ENCODE data around the gene ESR1. TPM values are rescaled to one million over a fixed set of nuclear protein-coding genes. Genes with fewer than 3 reads are reported as not detected.
"Not testable (repeated sequence)": the region's sequence is repeated elsewhere in the genome, so short reads cannot be mapped to it uniquely, and the experiment has no call there.

Gene ESR1
- total RNA-seq, 3 donors from 2014 or later = 2.2 to 74.5 (median 67.5) TPM

DNA sequence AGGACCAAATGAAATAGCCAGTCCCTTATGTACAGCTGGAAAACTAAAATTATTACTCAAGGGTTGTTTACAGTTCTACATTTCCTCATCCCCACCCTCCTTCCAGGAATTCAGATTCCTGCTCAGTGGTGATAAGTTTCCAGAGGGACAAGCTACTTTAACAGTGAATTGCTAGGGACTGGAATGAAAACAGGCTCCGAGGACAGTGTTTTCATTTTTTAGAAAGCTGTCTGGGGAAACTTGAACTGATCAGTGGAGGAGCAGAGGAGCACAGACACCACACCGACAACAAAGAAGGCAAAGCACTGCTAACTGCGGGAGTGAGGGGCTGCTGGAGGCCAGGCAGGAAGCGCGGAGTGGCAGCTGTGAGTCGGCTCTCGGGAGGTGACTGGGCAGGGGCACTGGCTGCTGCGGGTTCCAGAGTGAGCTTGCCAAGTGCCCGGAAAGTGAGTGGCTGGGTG is 322.2 kb downstream of the ESR1 start:
- H3K9me3 ChIP-seq = no peaks in the 10 kb centered on the region
- peak overlapping the region; percentile 34 to 88 for H3K27ac ChIP-seq
- DNase-seq (ENCODE audit: low spot score in 2 of 2) = no peak
- TF ChIP-seq POLR2AphosphoS5 (IDR thresholded peaks at IDR 0.05) (no peak), POLR2A (IDR thresholded peaks at IDR 0.05) (no peak)
- TF ChIP-seq, protein P1, sequence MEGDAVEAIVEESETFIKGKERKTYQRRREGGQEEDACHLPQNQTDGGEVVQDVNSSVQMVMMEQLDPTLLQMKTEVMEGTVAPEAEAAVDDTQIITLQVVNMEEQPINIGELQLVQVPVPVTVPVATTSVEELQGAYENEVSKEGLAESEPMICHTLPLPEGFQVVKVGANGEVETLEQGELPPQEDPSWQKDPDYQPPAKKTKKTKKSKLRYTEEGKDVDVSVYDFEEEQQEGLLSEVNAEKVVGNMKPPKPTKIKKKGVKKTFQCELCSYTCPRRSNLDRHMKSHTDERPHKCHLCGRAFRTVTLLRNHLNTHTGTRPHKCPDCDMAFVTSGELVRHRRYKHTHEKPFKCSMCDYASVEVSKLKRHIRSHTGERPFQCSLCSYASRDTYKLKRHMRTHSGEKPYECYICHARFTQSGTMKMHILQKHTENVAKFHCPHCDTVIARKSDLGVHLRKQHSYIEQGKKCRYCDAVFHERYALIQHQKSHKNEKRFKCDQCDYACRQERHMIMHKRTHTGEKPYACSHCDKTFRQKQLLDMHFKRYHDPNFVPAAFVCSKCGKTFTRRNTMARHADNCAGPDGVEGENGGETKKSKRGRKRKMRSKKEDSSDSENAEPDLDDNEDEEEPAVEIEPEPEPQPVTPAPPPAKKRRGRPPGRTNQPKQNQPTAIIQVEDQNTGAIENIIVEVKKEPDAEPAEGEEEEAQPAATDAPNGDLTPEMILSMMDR (IDR thresholded peaks at IDR 0.05) = no peak
- intact Hi-C loops (cut with DNase I; ENCODE audit: low total_unique reads) = loop anchor here (10.0 kb wide), 1 partner anchor 365 kb away; no protein-coding TSS in a partner anchor
- no peaks in the 10 kb centered on the region for H3K27me3 ChIP-seq
- peak overlapping the region in 2 of 3 donors; percentile 33 to 55 for H3K4me3 ChIP-seq
- peaks cover 3% of the 10 kb centered on the region for H3K36me3 ChIP-seq
- H3K4me1 ChIP-seq = no peaks in the 10 kb centered on the region

DNA sequence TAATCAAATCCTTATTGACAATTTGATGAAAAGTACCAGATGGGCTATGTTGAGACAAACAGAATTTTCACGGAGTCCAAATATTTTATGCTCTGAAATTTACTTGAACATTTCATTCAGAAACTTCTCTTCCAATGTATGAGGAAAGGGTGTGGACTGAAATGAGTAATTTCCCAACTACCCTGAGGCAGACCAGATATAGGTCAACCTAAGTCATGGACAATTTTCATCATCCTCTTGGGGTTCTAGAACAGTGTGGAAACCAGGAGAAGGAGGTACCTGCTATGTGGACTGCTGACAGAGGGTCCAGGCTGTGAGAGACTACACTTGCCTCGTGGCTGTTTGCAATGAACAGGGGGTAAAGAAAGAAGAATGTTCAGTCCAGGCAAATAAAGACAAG is 323.0 kb downstream of the ESR1 start:
- DNase-seq (ENCODE audit: low spot score in 2 of 2) = no peak
- Histone ChIP-seq H3K9me3 (no peaks in the 10 kb centered on the region), H3K27me3 (no peaks in the 10 kb centered on the region), H3K4me1 (no peaks in the 10 kb centered on the region), H3K4me3 (peak overlapping the region in 1 of 3 donors; percentile 55), H3K36me3 (peaks cover 3% of the 10 kb centered on the region), H3K27ac (peak overlapping the region in 1 of 2 donors; percentile 88)
- intact Hi-C loops (cut with DNase I; ENCODE audit: low total_unique reads) = loop anchor here (10.0 kb wide), 1 partner anchor 366 kb away; no protein-coding TSS in a partner anchor
- TF ChIP-seq POLR2A (IDR thresholded peaks at IDR 0.05) (no peak), POLR2AphosphoS5 (IDR thresholded peaks at IDR 0.05) (no peak)
- TF ChIP-seq, protein P1 (IDR thresholded peaks at IDR 0.05) = no peak

DNA sequence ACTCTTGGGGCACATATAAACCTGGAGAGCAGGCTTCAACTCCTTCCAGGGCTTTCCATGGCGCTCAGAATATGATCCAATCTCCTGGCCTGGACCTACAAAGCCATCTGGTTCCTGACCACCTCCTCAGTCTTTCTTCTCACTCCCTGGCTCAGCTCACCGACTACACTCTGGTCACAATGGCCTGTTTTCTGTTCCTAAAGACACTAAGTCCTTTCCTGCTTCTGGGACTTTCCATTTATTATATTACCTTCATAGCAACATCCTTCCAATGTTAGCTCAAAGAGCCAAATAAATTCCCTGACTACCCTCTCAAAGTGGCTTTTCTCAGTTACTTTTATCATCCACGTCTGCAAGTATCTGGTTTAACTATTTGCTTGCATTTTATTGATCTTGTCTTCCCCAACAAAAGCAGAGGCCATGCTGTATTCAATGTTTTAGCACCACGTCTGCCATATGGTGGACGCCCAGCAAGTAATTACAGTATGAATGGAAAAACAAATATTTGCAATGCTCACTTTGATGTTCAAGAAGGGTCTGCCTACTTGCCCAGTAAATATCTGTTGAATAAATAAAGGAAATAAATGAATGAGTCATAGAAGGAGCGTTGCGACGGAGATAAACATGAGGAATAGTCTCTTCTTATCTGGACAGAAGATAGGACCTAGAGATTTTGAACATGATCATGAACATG is 328.4 kb downstream of the ESR1 start:
- intact Hi-C loops (cut with DNase I; ENCODE audit: low total_unique reads) = loop anchor here (10.0 kb wide), 1 partner anchor 371 kb away; no protein-coding TSS in a partner anchor
- Histone ChIP-seq H3K9me3 (no peaks in the 10 kb centered on the region), H3K4me1 (no peaks in the 10 kb centered on the region), H3K27me3 (no peaks in the 10 kb centered on the region), H3K36me3 (peaks cover 3% of the 10 kb centered on the region), H3K27ac (no peak overlapping the region), H3K4me3 (no peak overlapping the region)
- DNase-seq (ENCODE audit: low spot score in 2 of 2) = no peak
- TF ChIP-seq POLR2A (IDR thresholded peaks at IDR 0.05) = no peak
- no peak for TF ChIP-seq POLR2AphosphoS5 (IDR thresholded peaks at IDR 0.05)
- TF ChIP-seq, protein P1 (IDR thresholded peaks at IDR 0.05) = no peak

DNA sequence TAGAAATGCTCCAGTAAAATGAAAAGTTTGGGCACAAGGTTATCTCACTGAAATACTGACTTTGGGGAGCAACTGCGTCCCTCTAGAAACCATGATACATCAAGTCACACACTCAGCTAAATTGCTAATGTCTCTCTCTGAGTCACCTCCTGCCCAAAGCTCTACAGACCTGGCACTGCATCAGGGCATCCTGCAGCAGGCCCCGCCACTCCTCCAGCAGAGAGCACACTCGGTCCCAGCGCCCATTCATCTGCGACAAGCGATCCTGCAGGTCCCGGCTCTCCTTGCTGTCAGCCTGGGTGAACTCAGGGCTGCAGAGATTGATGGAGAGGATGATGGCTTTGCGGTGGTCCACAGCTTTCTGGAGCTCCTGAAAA is 329.0 kb downstream of the ESR1 start:
- no peak overlapping the region for H3K4me3 ChIP-seq
- H3K27me3 ChIP-seq = no peaks in the 10 kb centered on the region
- H3K9me3 ChIP-seq = no peaks in the 10 kb centered on the region
- TF ChIP-seq, protein P1 (IDR thresholded peaks at IDR 0.05) = no peak
- no peak for TF ChIP-seq POLR2A (IDR thresholded peaks at IDR 0.05)
- no peak for TF ChIP-seq POLR2AphosphoS5 (IDR thresholded peaks at IDR 0.05)
- peak in 1 of 2 donors; percentile 64 for DNase-seq (ENCODE audit: low spot score in 2 of 2)
- peaks cover 3% of the 10 kb centered on the region for H3K36me3 ChIP-seq
- intact Hi-C loops (cut with DNase I; ENCODE audit: low total_unique reads) = loop anchor here (10.0 kb wide), 1 partner anchor 372 kb away; no protein-coding TSS in a partner anchor
- no peak overlapping the region for H3K27ac ChIP-seq
- no peaks in the 10 kb centered on the region for H3K4me1 ChIP-seq

DNA sequence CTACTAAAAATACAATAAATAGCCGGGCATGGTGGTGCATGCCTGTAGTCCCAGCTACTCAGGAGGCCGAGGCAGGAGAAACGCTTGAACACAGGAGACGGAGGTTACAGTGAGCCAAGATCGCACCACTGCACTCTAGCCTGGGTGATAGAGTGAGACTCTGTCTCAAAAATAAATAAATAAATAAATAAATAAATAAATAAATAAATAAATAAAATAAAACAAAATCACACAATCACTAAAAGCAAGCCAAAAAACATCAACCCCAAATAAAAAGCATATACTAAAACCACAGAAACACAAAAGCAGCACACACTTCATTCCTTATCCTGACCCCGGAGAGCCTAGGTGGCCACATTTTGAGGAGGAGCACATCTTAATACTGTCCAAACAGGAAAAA is 330.9 kb downstream of the ESR1 start:
- H3K9me3 ChIP-seq; H3K4me3 ChIP-seq; DNase-seq (ENCODE audit: low spot score in 2 of 2); H3K27ac ChIP-seq; H3K4me1 ChIP-seq; H3K36me3 ChIP-seq; H3K27me3 ChIP-seq: not testable (repeated sequence)
- intact Hi-C loops (cut with DNase I; ENCODE audit: low total_unique reads) = loop anchor here (10.0 kb wide), 1 partner anchor 374 kb away; no protein-coding TSS in a partner anchor

All from breast epithelium (tissue), 4 donors.